Testis (tissue), 3 donors: ENCODE results near the gene PHF12. TPM values are rescaled to one million over a fixed set of nuclear protein-coding genes. Genes with fewer than 3 reads are reported as not detected.

ENCODE experiments used
- DNase-seq: peaks from one replicate; pipeline ENCODE4 v3.0.0-alpha.2; 2019
- H3K27ac ChIP-seq, 2 donors: fragments of 200-600 bp; sonication (generic); one replicate each; pipeline ENCODE4 v1.5.1; 2019
- H3K27me3 ChIP-seq: fragments of 200-600 bp; sonication (generic); one replicate; pipeline ENCODE4 v1.5.1; 2019
- H3K36me3 ChIP-seq: fragments of 200-600 bp; sonication (generic); one replicate; pipeline ENCODE4 v1.5.1; 2017; ENCODE audit warnings: low read depth; ENCODE audit errors: missing control alignments
- H3K4me1 ChIP-seq: fragments of 200-600 bp; sonication (generic); one replicate; pipeline ENCODE4 v1.5.1; 2019
- H3K4me3 ChIP-seq, 2 donors: fragments of 200-600 bp; sonication (generic); one replicate each; pipeline ENCODE4 v1.5.1; 2017 to 2019
- H3K9me3 ChIP-seq: fragments of 200-600 bp; sonication (generic); one replicate; pipeline ENCODE4 v1.5.1; 2017
- POLR2A ChIP-seq: fragments of 450-650 bp; IDR thresholded peaks from one replicate; pipeline ENCODE4 v1.6.1; 2017; ENCODE audit warnings: antibody characterized with exemption, mild to moderate bottlenecking, moderate library complexity
- WGBS, 2 donors: methylation state at CpG; one replicate each; pipeline ENCODE4 v1.1.5; 2018; 5-methylcytosine and 5-hydroxymethylcytosine counted together
- intact Hi-C: fragments of 100-400 bp; cut with DNase I; formaldehyde crosslinking; loops from one replicate; pipeline ENCODE4 v1.15.1; 2023; ENCODE audit warnings: low total_unique reads
- polyA plus RNA-seq: library from polyadenylated mRNA; stranded (reverse); fragments of 350-450 nt; fragmentation: Illumina TruSeq; extraction: RNeasy Lipid Tissue Mini Kit (QIAGEN cat#74804); gene quantifications from one replicate; pipeline ENCODE4 v1.2.3, GENCODE V29; 2014; ENCODE audit warnings: low read depth, low replicate concordance; ENCODE audit not compliant: insufficient read depth
- total RNA-seq, 2 donors: library from RNA; depleted of rRNA; stranded (reverse); fragments of >200 nt; gene quantifications; one replicate each; pipeline ENCODE4 v1.2.3, GENCODE V29; 2016
- TF ChIP-seq, protein P1 (sequence below), 3 experiments: fragments of 450-650 bp in 2 of 3; fragments of 200-600 bp in 1 of 3; sonication (generic) in 1 of 3; IDR thresholded peaks; one replicate each; pipeline ENCODE4 v1.5.1; 2016 to 2019; ENCODE audit warnings: antibody characterized with exemption in 3 of 3, mild to moderate bottlenecking in 2 of 3, moderate library complexity in 1 of 3

Gene PHF12
- total and polyA plus RNA-seq, 3 donors from 2014 or later: 38.8 to 85.3 (median 82.4) TPM

DNA sequence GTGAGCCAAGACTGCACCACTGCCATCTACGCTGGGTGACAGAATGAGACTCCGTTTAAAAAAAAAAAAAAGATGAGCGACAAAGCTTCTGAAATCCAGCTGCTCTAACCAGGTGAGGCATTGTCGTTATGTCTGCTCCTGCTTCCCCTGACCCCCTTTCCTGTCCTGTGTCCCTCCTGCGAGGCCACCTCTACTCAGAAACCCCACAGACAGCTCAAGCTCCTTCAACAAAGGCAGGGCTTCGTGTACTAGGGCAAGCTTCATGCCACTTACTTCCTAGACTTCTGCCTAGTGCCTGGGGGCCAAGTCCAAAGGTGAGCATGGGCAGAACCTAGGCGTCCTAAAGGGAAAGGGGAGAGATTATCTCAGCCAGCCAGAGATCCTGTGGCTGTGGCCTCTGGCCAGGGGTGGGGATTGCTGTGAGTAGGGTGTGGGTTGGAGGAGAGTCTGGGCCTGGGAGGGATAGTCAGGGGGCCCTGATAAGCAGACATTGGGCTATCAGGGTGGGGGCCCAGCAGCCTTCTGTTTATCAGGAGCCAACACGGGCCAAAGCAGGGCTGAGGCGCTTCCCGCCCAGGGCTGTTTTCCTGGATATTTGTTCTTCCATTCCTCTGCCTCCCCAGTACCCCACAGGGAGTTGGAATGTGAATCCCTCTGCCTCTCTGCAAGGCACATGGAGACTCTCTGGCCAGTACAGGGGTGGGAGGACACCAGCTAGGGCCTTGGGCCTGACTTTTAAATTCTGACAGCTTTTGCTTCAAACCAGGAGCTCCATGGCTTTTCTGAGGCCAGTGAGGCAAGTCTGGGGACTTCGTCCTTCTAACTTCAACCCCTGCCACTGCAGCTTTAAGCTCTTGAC, 86.1 kb downstream of the PHF12 start:
- no peaks in the 10 kb centered on the region for H3K4me1 ChIP-seq
- no peak for DNase-seq
- H3K4me3 ChIP-seq: no peak overlapping the region
- H3K9me3 ChIP-seq: no peaks in the 10 kb centered on the region
- H3K36me3 ChIP-seq: no peaks in the 10 kb centered on the region
- TF ChIP-seq, protein P1, sequence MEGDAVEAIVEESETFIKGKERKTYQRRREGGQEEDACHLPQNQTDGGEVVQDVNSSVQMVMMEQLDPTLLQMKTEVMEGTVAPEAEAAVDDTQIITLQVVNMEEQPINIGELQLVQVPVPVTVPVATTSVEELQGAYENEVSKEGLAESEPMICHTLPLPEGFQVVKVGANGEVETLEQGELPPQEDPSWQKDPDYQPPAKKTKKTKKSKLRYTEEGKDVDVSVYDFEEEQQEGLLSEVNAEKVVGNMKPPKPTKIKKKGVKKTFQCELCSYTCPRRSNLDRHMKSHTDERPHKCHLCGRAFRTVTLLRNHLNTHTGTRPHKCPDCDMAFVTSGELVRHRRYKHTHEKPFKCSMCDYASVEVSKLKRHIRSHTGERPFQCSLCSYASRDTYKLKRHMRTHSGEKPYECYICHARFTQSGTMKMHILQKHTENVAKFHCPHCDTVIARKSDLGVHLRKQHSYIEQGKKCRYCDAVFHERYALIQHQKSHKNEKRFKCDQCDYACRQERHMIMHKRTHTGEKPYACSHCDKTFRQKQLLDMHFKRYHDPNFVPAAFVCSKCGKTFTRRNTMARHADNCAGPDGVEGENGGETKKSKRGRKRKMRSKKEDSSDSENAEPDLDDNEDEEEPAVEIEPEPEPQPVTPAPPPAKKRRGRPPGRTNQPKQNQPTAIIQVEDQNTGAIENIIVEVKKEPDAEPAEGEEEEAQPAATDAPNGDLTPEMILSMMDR (IDR thresholded peaks at IDR 0.05): no peak
- TF ChIP-seq POLR2A: no peak
- no peak overlapping the region for H3K27ac ChIP-seq
- intact Hi-C loops: no loop called here
- no peaks in the 10 kb centered on the region for H3K27me3 ChIP-seq
- WGBS, 2 donors: 89 to 94% methylated on average over 10 to 11 of the region's 11 CpGs

DNA sequence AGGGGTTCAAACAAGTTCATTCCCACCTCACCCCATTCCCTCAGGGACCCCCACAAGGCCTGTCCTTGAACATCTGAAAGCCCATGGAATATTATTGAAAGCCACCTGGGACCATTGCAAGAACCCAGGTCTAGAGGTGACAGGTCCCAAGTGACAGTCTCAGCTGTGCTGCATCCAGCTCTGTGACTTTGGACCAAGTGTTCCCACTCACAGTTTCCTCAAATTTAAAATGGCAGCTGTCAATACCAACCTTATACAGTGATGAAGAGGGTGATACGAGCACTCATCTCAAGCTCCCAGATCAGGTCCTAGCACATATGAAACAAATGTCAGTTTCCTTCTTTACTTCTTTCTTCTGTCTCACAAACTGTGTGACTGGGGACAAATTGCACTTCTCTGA, 87.4 kb downstream of the PHF12 start:
- intact Hi-C loops: no loop called here
- Histone ChIP-seq H3K4me3 (no peak overlapping the region), H3K27me3 (no peaks in the 10 kb centered on the region), H3K27ac (no peak overlapping the region), H3K9me3 (no peaks in the 10 kb centered on the region), H3K4me1 (no peaks in the 10 kb centered on the region), H3K36me3 (no peaks in the 10 kb centered on the region)
- 83 to 87% methylated on average over 1 of the region's 1 CpG for WGBS, 2 donors
- TF ChIP-seq POLR2A: no peak
- TF ChIP-seq, protein P1 (IDR thresholded peaks at IDR 0.05): no peak
- no peak for DNase-seq

DNA sequence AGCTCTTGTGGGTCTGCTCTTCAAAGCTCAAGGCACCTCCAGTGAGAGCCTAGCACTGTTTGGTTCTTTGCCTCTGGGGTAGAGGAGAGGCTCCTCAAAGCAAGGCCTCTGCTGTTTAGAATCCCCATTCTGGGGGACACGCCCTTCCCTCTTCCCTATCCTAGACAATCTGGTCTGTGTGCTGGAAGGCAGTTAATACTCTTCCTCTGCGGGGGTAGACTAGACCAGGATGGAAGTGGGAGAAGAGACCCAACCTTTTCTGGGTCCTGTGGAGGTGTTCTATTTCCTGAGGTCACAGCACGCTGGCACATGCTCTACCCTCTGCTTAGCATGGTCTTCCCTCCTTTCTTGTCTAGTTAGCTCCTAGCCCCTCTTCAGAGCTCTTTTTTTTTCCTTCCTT, 88.8 kb downstream of the PHF12 start:
- intact Hi-C loops: no loop called here
- TF ChIP-seq, protein P1 (IDR thresholded peaks at IDR 0.05): no peak
- TF ChIP-seq POLR2A: no peak
- Histone ChIP-seq H3K27me3 (no peaks in the 10 kb centered on the region), H3K4me3 (no peak overlapping the region), H3K4me1 (no peaks in the 10 kb centered on the region), H3K36me3 (no peaks in the 10 kb centered on the region), H3K27ac (no peak overlapping the region), H3K9me3 (no peaks in the 10 kb centered on the region)
- 93 to 98% methylated on average over 2 to 3 of the region's 3 CpGs for WGBS, 2 donors
- DNase-seq: no peak

DNA sequence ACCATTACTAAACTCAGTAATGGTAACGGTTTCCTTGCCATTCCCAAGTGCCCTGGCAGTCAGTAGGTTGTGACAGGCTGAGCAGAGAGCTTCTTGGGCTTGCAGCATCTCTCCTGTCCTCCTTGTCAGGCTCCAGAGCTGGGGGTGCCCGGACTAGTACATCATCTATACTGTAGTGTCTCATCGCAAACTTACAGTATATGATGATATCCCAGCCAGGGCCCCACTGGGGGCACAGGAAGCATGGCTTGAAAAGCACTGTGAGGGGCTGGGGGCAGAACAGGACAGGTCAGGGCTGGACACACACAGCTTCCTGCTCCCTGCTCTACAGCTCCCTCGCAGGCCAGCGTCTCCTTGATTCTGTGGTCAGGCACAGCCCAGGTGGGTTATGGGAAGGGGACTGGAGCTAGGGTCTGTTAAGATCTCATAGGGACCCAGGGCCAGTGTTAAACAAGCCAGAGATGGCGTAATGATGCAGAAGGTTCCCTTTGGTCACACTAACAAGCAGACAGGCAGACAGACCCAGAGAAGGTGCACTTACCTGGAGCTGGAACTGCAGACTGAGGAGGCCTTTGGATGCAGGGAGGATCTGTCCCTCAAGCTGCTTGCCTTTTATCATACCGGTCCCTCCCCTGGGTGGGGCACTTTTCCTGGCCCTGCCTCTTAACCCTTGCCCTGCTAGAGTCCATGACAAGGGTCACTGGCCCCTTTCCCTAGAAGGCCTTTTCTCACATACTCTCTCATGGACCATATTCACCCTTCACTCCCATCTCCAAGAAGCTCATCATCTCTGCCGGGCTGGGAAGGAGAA, 89.7 kb downstream of the PHF12 start:
- Histone ChIP-seq H3K27me3 (no peaks in the 10 kb centered on the region), H3K4me1 (no peaks in the 10 kb centered on the region), H3K9me3 (no peaks in the 10 kb centered on the region), H3K4me3 (no peak overlapping the region), H3K27ac (no peak overlapping the region), H3K36me3 (no peaks in the 10 kb centered on the region)
- 66 to 70% methylated on average over 8 of the region's 8 CpGs for WGBS, 2 donors
- no peak for TF ChIP-seq POLR2A
- TF ChIP-seq, protein P1 (IDR thresholded peaks at IDR 0.05): no peak
- intact Hi-C loops: no loop called here
- no peak for DNase-seq
